GM12892 (cell line): ENCODE results near the gene CR2. TPM values are rescaled to one million over a fixed set of nuclear protein-coding genes. Genes with fewer than 3 reads are reported as not detected.

Experiments
- DNase-seq: peaks from one replicate; pipeline ENCODE4 v3.0.0; 2011; ENCODE audit not compliant: insufficient read length
- FAIRE-seq: peaks from 2 replicates; lab custom pipeline; 2011; peaks lifted over from hg19 to GRCh38; lab: Jason Lieb, UNC
- POLR2A ChIP-seq: IDR thresholded peaks from 2 replicates; pipeline ENCODE4 v1.6.1; 2011; ENCODE audit warnings: low read depth, low read length, control low read depth
- POLR2AphosphoS5 ChIP-seq: IDR thresholded peaks from 2 replicates; pipeline ENCODE4 v1.6.1; 2011; ENCODE audit warnings: low read depth, low read length, control low read depth
- TAF1 ChIP-seq: IDR thresholded peaks from 2 replicates; pipeline ENCODE4 v1.6.1; 2011; ENCODE audit warnings: low read depth, mild to moderate bottlenecking, control low read depth, low read length, borderline replicate concordance
- polyA plus RNA-seq: library from polyadenylated mRNA; unstranded; fragments of >200 nt; gene quantifications from one replicate; pipeline ENCODE4 v1.2.1, GENCODE V29; 2012; ENCODE audit warnings: missing spikeins, inconsistent platforms; ENCODE audit not compliant: missing spikeins

Gene CR2
- polyA plus RNA-seq = 90.6 TPM

- peak; percentile 53 for DNase-seq
These were observed at the start of gene CR2 for GRCh38 chr1:207454046-207454964. Gene CR2 (plus strand): TSS chr1:207454328. CDS start chr1:207454419, 91 bp downstream.

GRCh38 chr1:207404849-207405525, 49.1 kb upstream of the CR2 start:
- TF ChIP-seq POLR2AphosphoS5 = no peak
- no peak for TF ChIP-seq POLR2A
- TF ChIP-seq TAF1 = no peak
- peak; percentile 78 for FAIRE-seq
- DNase-seq = no peak

More at GRCh38 chr1:207454046-207454964, at the start of gene CR2:
- peak; percentile 90 for TF ChIP-seq POLR2A
- no peak for TF ChIP-seq TAF1
- peak; percentile 85 for TF ChIP-seq POLR2AphosphoS5
- FAIRE-seq = peak; percentile 84

- FAIRE-seq (no peak), DNase-seq (no peak)
- TF ChIP-seq POLR2A (no peak), TAF1 (no peak)
These were observed 48.3 kb upstream of the CR2 start for GRCh38 chr1:207405814-207406213.

GRCh38 chr1:207407655-207408260, 46.4 kb upstream of the CR2 start:
- no peak for DNase-seq
- TF ChIP-seq TAF1 (no peak), POLR2A (no peak)
- FAIRE-seq = peak; percentile 70

- FAIRE-seq = peak; percentile 93
- no peak for DNase-seq
These were observed 41.3 kb upstream of the CR2 start for GRCh38 chr1:207412845-207413244.

GRCh38 chr1:207414606-207415108, 39.5 kb upstream of the CR2 start:
- peak; percentile 53 for DNase-seq
- 0 out of 2 replicates have a peak, but pooled peaks have one; percentile 29 for TF ChIP-seq POLR2AphosphoS5
- TF ChIP-seq POLR2A = peak; percentile 51
- TF ChIP-seq TAF1 = no peak
- peak; percentile 99 for FAIRE-seq

More at GRCh38 chr1:207412845-207413244, 41.3 kb upstream of the CR2 start:
- TF ChIP-seq POLR2AphosphoS5 (no peak), POLR2A (peak; percentile 32; the same call in 1 of the 2 replicates)

GRCh38 chr1:207417076-207417475, 37.1 kb upstream of the CR2 start:
- DNase-seq (no peak), FAIRE-seq (peak; percentile 5)
- TF ChIP-seq TAF1 (no peak), POLR2AphosphoS5 (no peak), POLR2A (no peak)

- FAIRE-seq = no peak
These were observed 35.8 kb upstream of the CR2 start for GRCh38 chr1:207418351-207418750.

GRCh38 chr1:207420109-207420508, 34.0 kb upstream of the CR2 start:
- TF ChIP-seq POLR2AphosphoS5 (no peak), POLR2A (no peak), TAF1 (no peak)
- FAIRE-seq (no peak), DNase-seq (no peak)

More at GRCh38 chr1:207418351-207418750, 35.8 kb upstream of the CR2 start:
- DNase-seq = no peak
- no peak for TF ChIP-seq POLR2AphosphoS5
- no peak for TF ChIP-seq POLR2A
- no peak for TF ChIP-seq TAF1

- no peak for DNase-seq
- TF ChIP-seq TAF1 = no peak
- no peak for TF ChIP-seq POLR2A
- TF ChIP-seq POLR2AphosphoS5 = no peak
These were observed 33.0 kb upstream of the CR2 start for GRCh38 chr1:207421078-207421477.

GRCh38 chr1:207423560-207424292, 30.4 kb upstream of the CR2 start:
- no peak for DNase-seq
- peak; percentile 14 for FAIRE-seq
- TF ChIP-seq POLR2AphosphoS5 (peak; percentile 52; the same call in 1 of the 2 replicates), POLR2A (no peak)

More at GRCh38 chr1:207421078-207421477, 33.0 kb upstream of the CR2 start:
- FAIRE-seq = no peak
